ENCODE data around the gene PRICKLE2.

- TF ChIP-seq CTCF (IDR thresholded peaks at IDR 0.05; ENCODE audit: low read length) (no peak), EZH2 (IDR thresholded peaks at IDR 0.05; ENCODE audit: borderline replicate concordance, low read length) (no peak)
Measured at GRCh38 chr3:64167351-64167750, 57.9 kb downstream of the PRICKLE2 start.
